Tibial nerve (tissue), 3 donors: ENCODE results near the gene ADK.

ENCODE experiments used
- CTCF ChIP-seq, 5 experiments: fragments of 200-600 bp in 3 of 5; fragments of 450-650 bp in 2 of 5; sonication (generic) in 3 of 5; IDR thresholded peaks; one replicate each; pipeline ENCODE4 v1.5.1; 2016 to 2019; ENCODE audit warnings: antibody characterized with exemption in 5 of 5, mild to moderate bottlenecking in 3 of 5, moderate library complexity in 2 of 5
- POLR2A ChIP-seq, 2 donors: fragments of 450-650 bp; IDR thresholded peaks; one replicate each; pipeline ENCODE4 v1.6.1; 2017; ENCODE audit warnings: antibody characterized with exemption in 2 of 2, mild to moderate bottlenecking in 2 of 2, moderate library complexity in 2 of 2

GRCh38 chr10:74523199-74523598 lies 372.2 kb downstream of the ADK start:
- TF ChIP-seq CTCF (IDR thresholded peaks at IDR 0.05): no peak
- TF ChIP-seq POLR2A (IDR thresholded peaks at IDR 0.05): no peak
